UCSD-AML1 (cell line): ENCODE results near the gene DUOX1.
A peak's percentile ranks its signal among the peaks of the same experiment; 100 is the strongest.
"Not testable (repeated sequence)": the region's sequence is repeated elsewhere in the genome, so short reads cannot be mapped to it uniquely, and the experiment has no call there.

Source experiments
- DNase-seq: peaks from one replicate; lab custom pipeline; 2025; ENCODE audit not compliant: unreplicated experiment; lab: John Stamatoyannopoulos, UW

DUOX1 gene

GRCh38 chr15:45120081-45120972 is 9.5 kb upstream of the DUOX1 start:
- no peak for DNase-seq

- DNase-seq: no peak
Observed at GRCh38 chr15:45121020-45121419, 8.8 kb upstream of the DUOX1 start.

DNA sequence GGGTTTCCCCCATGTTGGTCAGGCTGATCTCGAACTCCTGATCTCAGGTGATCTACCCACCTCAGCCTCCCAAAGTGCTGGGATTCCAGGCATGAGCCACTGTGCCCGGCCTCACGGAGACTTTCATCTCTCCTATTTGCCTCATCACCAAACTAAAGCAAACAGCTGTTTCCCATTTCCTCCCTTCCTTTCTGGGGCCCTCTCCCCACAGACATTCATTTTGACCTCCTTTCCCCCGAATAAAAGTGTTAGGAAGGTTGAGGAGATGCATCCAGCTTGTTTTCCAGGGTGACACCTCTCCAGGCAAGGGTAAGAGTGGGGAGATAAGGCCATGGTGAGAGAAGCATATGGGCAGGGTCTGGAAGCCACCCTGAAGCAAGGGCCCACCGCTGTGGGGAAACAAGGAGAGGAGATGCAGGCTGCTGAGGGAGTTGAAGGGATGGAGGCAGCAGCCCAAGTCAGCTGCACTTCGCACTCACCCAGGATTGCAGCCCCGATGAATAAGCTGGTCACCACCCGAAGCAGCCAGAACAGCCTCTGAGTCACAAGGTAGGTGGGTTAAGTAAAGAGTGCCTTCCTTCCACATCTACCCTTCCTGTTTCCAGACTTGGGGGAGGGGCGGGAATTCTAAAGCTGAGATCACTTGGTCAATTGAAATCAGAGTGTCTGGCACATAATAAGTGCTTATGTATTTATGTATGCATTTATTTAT is 7.9 kb upstream of the DUOX1 start:
- peak; percentile 14 for DNase-seq

GRCh38 chr15:45122719-45123118 is 7.1 kb upstream of the DUOX1 start:
- DNase-seq: no peak

GRCh38 chr15:45123397-45123796 is 6.4 kb upstream of the DUOX1 start:
- DNase-seq: no peak

DNA sequence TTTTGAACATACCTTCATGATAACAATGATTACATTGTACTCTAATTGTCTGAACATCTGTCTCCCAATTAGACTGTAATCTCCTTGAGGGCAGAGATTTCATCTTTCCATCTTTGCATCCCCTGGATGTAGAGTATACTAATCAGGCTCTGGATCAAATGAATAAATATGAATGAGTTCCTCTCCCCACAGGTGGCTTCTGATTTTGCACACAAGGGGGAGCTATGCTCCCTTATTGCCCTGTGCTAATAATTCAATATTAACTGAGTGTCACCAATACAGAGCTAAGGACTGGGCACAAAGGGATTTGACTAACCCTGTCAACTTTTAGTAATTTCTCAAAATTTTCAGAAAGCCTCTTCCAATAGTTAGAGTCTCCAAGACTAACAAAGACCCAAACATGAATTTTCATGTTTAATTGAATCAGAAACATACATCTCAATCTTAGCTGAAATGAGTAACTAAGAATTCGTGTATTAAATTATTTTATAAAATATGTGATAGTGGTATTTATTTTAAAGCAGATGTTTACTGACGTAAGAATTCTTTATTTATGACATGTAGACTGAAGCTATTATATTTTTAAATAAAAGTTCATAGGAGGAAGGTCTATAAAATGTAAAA is 3.1 kb upstream of the DUOX1 start:
- no peak for DNase-seq

DNA sequence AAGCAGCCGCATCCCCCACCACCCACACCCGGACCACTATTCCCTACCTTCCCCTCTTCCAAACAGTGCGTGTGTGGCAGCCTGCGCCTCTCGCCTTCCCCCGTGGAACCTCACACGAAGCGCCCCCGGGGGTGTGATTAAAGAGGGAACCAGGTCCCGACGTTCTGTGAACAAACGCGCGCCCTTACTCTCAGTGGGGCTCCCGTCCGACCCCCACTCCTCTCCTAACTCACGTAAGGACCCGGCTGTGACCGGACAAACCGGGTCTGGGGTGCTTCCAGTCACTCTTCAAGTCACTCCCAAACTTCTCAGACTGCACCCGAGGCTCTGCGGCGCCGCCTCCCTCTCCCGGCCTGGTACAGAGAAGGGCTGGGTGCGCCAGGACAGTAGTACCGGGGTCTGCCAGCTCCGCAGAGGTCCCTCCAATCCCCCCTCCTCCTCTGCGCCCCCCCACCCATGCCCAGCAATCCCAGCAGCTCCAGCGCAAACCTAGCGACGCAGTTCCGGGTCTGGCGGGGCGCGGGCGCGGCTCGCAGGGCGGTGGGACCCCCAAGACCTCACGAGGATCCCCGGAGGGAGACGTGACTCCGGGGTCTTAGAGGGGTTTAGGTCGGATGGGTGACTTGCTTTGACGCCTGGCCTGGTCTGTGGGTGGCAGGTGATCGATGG is 689 bp upstream of the DUOX1 start:
- DNase-seq: no peak

DNA sequence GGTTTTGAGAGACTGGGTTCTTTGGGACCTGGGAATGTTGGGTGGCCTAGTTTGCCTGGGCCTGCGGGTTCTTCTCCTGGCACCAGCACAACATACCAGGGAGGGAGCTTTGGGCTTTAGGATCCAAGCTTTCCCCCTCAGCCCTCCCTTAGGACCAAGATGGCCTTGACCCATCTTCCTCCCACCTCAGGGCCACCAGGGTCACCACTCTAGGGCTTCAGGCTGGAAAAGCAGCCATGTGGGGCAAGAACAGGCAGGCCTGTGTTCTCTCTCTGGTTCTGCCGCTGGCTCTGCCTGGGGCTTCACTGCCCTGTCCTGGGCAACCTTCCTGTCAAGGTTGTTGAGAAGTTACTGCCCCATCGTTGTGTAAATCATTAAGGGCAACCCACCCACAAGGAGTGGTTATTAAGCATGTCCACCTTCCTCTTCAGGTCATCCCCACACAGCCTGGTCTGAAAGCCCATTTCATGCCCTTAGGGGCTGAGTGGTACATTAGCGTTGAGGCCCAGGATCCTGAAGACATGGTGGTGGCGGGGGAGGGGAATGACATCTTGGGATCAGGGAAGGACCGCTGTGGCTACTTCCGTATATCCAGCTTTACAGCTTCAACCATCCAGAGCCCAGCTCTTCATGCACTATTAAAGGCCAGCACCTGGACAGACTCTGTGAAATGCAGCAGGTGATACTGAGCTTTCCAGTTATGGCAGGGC is 652 bp downstream of the DUOX1 start:
- DNase-seq: no peak

DNA sequence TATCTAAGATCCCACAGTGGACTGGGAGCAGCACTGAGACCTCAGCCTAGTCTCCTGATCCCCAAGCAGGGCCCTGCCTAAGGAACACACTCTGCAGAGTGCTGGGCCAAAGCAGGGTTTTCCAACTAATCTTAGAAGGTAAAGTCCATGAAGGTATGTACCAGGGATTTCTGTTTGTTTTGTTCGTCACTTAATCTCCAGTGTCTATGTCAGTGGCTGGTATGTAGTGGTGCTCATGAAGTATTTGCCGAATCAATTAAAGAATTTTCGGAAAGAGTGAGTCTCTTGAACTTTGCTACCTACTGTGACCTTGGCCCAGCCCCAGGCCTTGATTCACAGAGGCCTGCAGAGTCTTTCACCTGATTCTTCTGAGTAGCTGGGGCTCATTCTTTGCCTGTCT is 1.7 kb downstream of the DUOX1 start:
- DNase-seq: no peak

GRCh38 chr15:45132844-45133560 is 3.2 kb downstream of the DUOX1 start:
- DNase-seq: no peak

DNA sequence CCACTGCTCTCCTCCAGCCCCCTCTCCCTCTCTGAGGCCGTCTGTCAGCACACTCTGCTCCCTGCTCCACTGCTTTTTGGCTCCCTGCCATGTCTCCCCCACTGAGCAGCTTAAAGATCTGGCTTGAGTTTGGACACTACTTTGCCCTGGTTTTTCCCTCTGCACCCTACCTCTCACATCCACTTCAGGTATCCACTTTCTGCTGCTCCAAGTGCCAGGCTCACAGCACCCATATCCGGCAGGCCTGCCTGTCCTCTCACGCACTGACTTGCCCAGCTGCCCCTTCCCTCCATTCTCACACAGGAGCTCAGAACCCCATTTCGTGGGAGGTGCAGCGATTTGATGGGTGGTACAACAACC is 3.7 kb downstream of the DUOX1 start:
- DNase-seq: no peak

GRCh38 chr15:45134046-45134445 is 4.3 kb downstream of the DUOX1 start:
- DNase-seq: no peak

DNA sequence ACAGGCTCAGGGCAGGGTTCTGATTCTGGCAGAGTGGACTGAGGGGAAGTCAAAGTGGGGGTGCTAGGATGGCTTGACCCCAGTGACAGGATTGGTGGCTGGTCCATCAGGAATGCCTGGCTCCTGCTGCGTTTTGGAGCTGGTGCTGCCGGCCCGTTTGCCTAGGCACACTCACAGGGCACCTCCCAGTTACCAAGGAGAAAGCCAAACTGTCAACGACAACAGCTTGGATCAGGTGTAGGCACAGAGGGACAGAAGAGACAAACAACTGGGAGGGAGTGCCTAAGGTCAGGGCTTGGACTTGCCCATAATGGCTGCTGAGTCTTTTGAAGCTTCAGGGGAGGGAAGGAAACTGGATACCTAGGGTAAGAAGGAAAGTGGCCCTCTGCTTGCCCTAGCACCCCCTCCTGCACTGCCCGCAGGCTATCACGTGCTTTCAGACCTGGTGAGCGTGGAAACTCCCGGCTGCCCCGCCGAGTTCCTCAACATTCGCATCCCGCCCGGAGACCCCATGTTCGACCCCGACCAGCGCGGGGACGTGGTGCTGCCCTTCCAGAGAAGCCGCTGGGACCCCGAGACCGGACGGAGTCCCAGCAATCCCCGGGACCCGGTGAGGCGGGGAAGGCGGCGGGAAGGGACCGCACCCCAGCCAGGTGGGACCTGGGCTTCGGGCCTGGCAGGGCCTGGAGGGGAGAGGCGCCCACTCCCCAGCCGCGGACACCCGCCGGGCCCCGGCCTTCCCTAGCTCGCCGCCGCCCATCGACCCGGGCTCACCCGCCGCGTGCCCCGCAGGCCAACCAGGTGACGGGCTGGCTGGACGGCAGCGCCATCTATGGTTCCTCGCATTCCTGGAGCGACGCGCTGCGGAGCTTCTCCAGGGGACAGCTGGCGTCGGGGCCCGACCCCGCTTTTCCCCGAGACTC is 5.1 kb downstream of the DUOX1 start:
- DNase-seq: no peak

- DNase-seq: not testable (repeated sequence)
Observed at GRCh38 chr15:45135705-45136377, 6.0 kb downstream of the DUOX1 start.

GRCh38 chr15:45136378-45136764 is 6.6 kb downstream of the DUOX1 start:
- DNase-seq: no peak

GRCh38 chr15:45137703-45138102 is 7.9 kb downstream of the DUOX1 start:
- no peak for DNase-seq

GRCh38 chr15:45138814-45139765 is 9.3 kb downstream of the DUOX1 start:
- DNase-seq: no peak
